Spleen (tissue), 11 donors: ENCODE data around the gene RMRP. TPM values are rescaled to one million over a fixed set of nuclear protein-coding genes. Genes with fewer than 3 reads are reported as not detected.

Experiments used
- DNase-seq: peaks from one replicate; pipeline ENCODE4 v3.0.0-alpha.2; 2020
- H3K27ac ChIP-seq, 8 donors: fragments of 200-600 bp; sonication (generic) in 7 of 8; 1 replicate in 4 of 8; 2 replicates in 4 of 8; pipeline versions ENCODE4 v1.5.0 to v1.8.0; 2016 to 2021; ENCODE audit warnings: inconsistent platforms in 4 of 8, mild to moderate bottlenecking in 4 of 8, moderate library complexity in 1 of 8
- H3K27me3 ChIP-seq, 7 donors: fragments of 200-600 bp; sonication (generic) in 6 of 7; replicated peaks in 1 of 7; 1 replicate in 4 of 7; 2 replicates in 3 of 7; pipeline versions ENCODE4 v1.5.0 to v1.8.0; 2016 to 2021; ENCODE audit warnings: inconsistent platforms in 3 of 7, mild to moderate bottlenecking in 1 of 7
- H3K36me3 ChIP-seq, 6 donors: fragments of 200-600 bp; sonication (generic) in 5 of 6; 1 replicate in 4 of 6; 2 replicates in 2 of 6; pipeline versions ENCODE4 v1.5.0 to v1.8.0; 2016 to 2021; ENCODE audit warnings: inconsistent platforms in 2 of 6
- H3K4me1 ChIP-seq, 6 donors: fragments of 200-600 bp; sonication (generic) in 5 of 6; 1 replicate in 3 of 6; 2 replicates in 3 of 6; pipeline versions ENCODE4 v1.5.0 to v1.8.0; 2016 to 2021; ENCODE audit warnings: inconsistent platforms in 3 of 6
- H3K4me3 ChIP-seq, 8 donors: fragments of 200-600 bp; sonication (generic) in 7 of 8; 1 replicate in 4 of 8; 2 replicates in 4 of 8; pipeline versions ENCODE4 v1.5.0 to v1.8.0; 2016 to 2021; ENCODE audit warnings: inconsistent platforms in 4 of 8, mild to moderate bottlenecking in 4 of 8, moderate library complexity in 2 of 8
- H3K9me3 ChIP-seq, 8 donors: fragments of 200-600 bp; sonication (generic) in 7 of 8; 1 replicate in 4 of 8; 2 replicates in 4 of 8; pipeline versions ENCODE4 v1.5.0 to v1.8.0; 2016 to 2021; ENCODE audit warnings: inconsistent platforms in 4 of 8
- POLR2A ChIP-seq, 3 donors: fragments of 450-650 bp; IDR thresholded peaks; one replicate each; pipeline ENCODE4 v1.5.1; 2017; ENCODE audit warnings: antibody characterized with exemption in 3 of 3, mild to moderate bottlenecking in 1 of 3
- POLR2AphosphoS5 ChIP-seq, 3 donors: sonication (generic); formaldehyde crosslinking; IDR thresholded peaks; one replicate each; pipeline ENCODE4 v1.5.1; 2017; ENCODE audit warnings: antibody characterized with exemption in 3 of 3
- WGBS, 5 donors: extraction: QIAGEN DNeasy Blood & Tissue Kit in 3 of 5; methylation state at CpG; one replicate each; pipeline versions ENCODE4 v1.1.5 to v1.1.7; 2013 to 2018; 5-methylcytosine and 5-hydroxymethylcytosine counted together
- intact Hi-C: fragments of 100-400 bp; cut with DNase I; formaldehyde crosslinking; loops from one replicate; pipeline ENCODE4 v1.15.0; 2023; ENCODE audit warnings: low total_unique reads
- polyA plus RNA-seq, 3 donors: library from polyadenylated mRNA; stranded (reverse); fragments of 200-250 nt; gene quantifications; one replicate each; pipeline ENCODE4 v1.2.1, GENCODE V29; 2013
- total RNA-seq, 7 donors: library from RNA; depleted of rRNA in 3 of 7; stranded (reverse); fragments of >200 nt in 3 of 7; fragmentation: NEBNext Ultra II Directional in 4 of 7; extraction: Animal tissue kit (Norgen Biotek cat#: 25700) in 4 of 7; gene quantifications; one replicate each; pipeline versions ENCODE4 v1.1.0 to v1.2.1, GENCODE V29; 2016 to 2021
- TF ChIP-seq, protein P1 (sequence below), 11 experiments: fragments of 200-600 bp in 7 of 11; fragments of 450-650 bp in 4 of 11; sonication (generic) in 4 of 11; IDR thresholded peaks in 8 of 11; conservative IDR thresholded peaks in 3 of 11; 1 replicate in 7 of 11; 2 replicates in 4 of 11; pipeline versions ENCODE4 v1.4.0 to v1.8.0; 2016 to 2021; ENCODE audit warnings: antibody characterized with exemption in 11 of 11, inconsistent platforms in 4 of 11, mild to moderate bottlenecking in 1 of 11
- donor health status: healthy with polysubstance abuse.
- donor health status: DM: no; HTN: no; CAD: no; lungs with moderate emphysema.
- donor health status: DM: no; HTN: no; CAD: no.
- donor health status: Bipolar disorder and iron deficiency.
- donor health status: healthy.
- donor health status: DM: no; HTN: no; CAD: no.
- donor health status: DM: yes; HTN: yes; CAD: no.

Gene RMRP
- total and polyA plus RNA-seq, 10 donors, result 42.1 to 28,996 (median 10,652) TPM; not detected in 1

DNA sequence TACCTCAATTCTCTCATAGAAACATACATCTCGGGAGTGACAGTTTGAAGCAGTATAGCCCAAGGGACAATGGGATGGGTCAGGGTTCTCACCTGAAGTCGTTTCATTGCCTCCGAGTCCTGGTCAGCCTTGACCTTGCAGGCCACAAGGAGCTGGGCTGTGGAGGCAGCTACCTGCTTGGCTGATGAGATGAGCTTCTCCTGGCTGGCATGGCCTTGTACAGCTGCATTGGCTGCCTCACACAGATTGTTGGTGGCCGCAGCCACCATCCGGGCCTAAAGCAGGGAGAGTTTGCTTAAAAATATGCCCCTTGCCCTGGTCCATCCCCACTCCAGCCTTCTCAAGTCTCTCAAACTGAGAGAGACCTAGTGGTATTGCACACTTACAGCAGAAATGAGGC lies 40.4 kb upstream of the RMRP start:
- Histone ChIP-seq H3K27me3 (no peaks in the 10 kb centered on the region), H3K4me3 (no peak overlapping the region), H3K27ac (peak overlapping the region in 5 of 8 donors; percentile 64 to 86 (median 72)), H3K4me1 (peaks cover 4 to 57% (median 17%) of the 10 kb centered on the region in 6 donors), H3K9me3 (no peaks in the 10 kb centered on the region), H3K36me3 (peaks cover 14 to 80% (median 75%) of the 10 kb centered on the region in 6 donors)
- intact Hi-C loops, result no loop called here
- DNase-seq, result peak; percentile 53
- 88 to 94% (median 92%) methylated on average over 4 to 5 of the region's 5 CpGs for WGBS, 5 donors
- TF ChIP-seq, protein P1, sequence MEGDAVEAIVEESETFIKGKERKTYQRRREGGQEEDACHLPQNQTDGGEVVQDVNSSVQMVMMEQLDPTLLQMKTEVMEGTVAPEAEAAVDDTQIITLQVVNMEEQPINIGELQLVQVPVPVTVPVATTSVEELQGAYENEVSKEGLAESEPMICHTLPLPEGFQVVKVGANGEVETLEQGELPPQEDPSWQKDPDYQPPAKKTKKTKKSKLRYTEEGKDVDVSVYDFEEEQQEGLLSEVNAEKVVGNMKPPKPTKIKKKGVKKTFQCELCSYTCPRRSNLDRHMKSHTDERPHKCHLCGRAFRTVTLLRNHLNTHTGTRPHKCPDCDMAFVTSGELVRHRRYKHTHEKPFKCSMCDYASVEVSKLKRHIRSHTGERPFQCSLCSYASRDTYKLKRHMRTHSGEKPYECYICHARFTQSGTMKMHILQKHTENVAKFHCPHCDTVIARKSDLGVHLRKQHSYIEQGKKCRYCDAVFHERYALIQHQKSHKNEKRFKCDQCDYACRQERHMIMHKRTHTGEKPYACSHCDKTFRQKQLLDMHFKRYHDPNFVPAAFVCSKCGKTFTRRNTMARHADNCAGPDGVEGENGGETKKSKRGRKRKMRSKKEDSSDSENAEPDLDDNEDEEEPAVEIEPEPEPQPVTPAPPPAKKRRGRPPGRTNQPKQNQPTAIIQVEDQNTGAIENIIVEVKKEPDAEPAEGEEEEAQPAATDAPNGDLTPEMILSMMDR (IDR thresholded peaks at IDR 0.05 in 8 of 11, conservative IDR thresholded peaks at IDR 0.05 in 3 of 11), result no peak
- peak in 1 of 3 donors; percentile 40 for TF ChIP-seq POLR2AphosphoS5 (IDR thresholded peaks at IDR 0.05)

DNA sequence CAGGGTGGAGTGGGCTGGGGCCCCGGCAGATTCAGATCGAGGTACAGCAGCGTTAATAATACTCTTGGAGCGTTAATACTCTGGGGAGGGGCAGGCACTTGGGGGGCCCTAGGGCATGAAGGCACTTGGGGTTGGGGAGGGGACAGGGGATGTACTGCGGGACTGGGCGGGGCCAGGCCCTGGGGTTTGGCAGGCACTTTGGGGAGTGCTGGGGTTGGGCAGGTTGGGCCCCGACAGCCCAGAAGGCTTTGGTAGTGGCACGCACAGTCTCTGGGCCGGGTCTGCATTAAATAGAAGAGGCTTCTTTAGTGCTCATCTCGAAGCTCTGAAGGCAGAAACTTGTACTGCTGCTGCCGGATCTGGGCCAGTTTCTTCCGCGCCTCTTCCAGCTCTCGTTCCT lies 39.7 kb upstream of the RMRP start:
- H3K36me3 ChIP-seq, result peaks cover 10 to 73% (median 68%) of the 10 kb centered on the region in 6 donors
- intact Hi-C loops, result no loop called here
- peak; percentile 74 for DNase-seq
- H3K27ac ChIP-seq, result peak overlapping the region in 5 of 8 donors; percentile 28 to 75 (median 64)
- H3K4me1 ChIP-seq, result peaks cover 4 to 57% (median 17%) of the 10 kb centered on the region in 6 donors
- H3K9me3 ChIP-seq, result no peaks in the 10 kb centered on the region
- 82 to 92% (median 88%) methylated on average over 13 to 14 of the region's 14 CpGs for WGBS, 5 donors
- H3K27me3 ChIP-seq, result no peaks in the 10 kb centered on the region
- no peak overlapping the region for H3K4me3 ChIP-seq
- TF ChIP-seq POLR2A (IDR thresholded peaks at IDR 0.05) (no peak), POLR2AphosphoS5 (IDR thresholded peaks at IDR 0.05) (no peak)
- TF ChIP-seq, protein P1 (IDR thresholded peaks at IDR 0.05 in 8 of 11, conservative IDR thresholded peaks at IDR 0.05 in 3 of 11), result no peak

DNA sequence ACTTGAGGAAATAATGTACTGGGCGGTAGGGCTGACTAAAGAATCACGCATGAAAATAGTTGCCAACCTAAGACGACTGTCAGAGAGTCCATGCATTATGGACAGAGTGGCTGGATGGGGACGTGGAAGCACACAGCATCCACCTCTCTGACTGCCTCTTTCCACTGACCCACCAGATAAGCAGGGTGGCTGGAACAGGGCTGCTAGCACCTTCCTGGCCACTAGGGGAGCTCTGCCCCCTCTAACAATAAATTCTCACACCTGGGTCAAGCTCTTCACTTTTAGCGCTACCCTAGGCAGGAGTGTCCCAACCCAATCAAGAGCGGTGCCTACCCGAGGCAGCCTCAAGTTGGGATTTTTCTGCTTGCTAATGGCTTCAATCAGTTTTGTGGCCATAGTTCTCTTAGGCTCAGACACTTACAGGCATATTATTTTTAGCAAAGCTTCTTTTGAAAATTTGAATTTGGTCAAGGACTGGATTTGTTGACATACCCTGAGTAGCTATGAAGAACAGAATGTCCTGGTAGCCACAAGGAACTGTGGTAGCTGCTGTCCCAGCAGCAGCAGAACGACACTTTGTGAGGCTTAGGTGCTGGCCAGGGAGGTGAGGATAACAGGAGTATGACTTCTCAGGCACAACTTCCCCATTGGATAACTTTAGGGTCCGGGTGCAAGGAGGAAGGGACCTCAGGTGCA lies 38.8 kb upstream of the RMRP start:
- H3K9me3 ChIP-seq, result no peaks in the 10 kb centered on the region
- no peak overlapping the region for H3K4me3 ChIP-seq
- no peaks in the 10 kb centered on the region for H3K27me3 ChIP-seq
- H3K36me3 ChIP-seq, result peaks cover 5 to 65% (median 60%) of the 10 kb centered on the region in 6 donors
- 44 to 51% (median 45%) methylated on average over 9 of the region's 9 CpGs for WGBS, 5 donors
- H3K4me1 ChIP-seq, result peaks cover 4 to 60% (median 19%) of the 10 kb centered on the region in 6 donors
- peak overlapping the region in 6 of 8 donors; percentile 2 to 75 (median 54) for H3K27ac ChIP-seq
- TF ChIP-seq POLR2A (IDR thresholded peaks at IDR 0.05) (no peak), POLR2AphosphoS5 (IDR thresholded peaks at IDR 0.05) (peak in 2 of 3 donors; percentile 50 to 78)
- TF ChIP-seq, protein P1 (IDR thresholded peaks at IDR 0.05 in 8 of 11, conservative IDR thresholded peaks at IDR 0.05 in 3 of 11), result peak; percentile 63 to 95 (median 90)
- peak; percentile 84 for DNase-seq
- intact Hi-C loops, result no loop called here

DNA sequence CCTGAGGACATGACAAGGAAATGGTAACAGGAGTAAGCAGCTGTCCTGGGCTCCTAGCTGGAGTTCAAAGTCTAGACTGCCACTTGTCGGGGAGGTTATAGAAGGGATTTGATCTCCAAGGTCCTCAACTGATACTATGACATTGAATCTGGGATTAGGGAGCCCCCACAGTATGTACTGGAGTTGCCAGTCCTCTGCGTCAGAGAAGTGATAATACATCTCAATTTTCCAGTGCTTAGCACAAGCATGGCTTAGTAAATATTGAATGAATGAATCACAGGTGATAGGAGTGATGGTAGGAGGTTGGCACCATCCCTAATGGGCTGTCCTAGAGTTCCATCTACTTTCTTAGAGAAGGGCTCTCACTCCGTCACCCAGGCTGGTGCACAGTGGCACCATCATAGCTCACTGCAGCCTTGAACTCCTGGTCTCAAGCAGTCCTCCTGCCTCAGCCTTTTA lies 38.2 kb upstream of the RMRP start:
- no peak for TF ChIP-seq POLR2AphosphoS5 (IDR thresholded peaks at IDR 0.05)
- TF ChIP-seq, protein P1 (IDR thresholded peaks at IDR 0.05 in 8 of 11, conservative IDR thresholded peaks at IDR 0.05 in 3 of 11), result no peak
- TF ChIP-seq POLR2A (IDR thresholded peaks at IDR 0.05), result no peak
- 94 to 96% (median 95%) methylated on average over 2 to 3 of the region's 3 CpGs for WGBS, 5 donors
- H3K36me3 ChIP-seq, result peaks cover 3 to 58% (median 53%) of the 10 kb centered on the region in 6 donors

More for the DNA sequence above, 38.2 kb upstream of the RMRP start:
- Histone ChIP-seq H3K9me3 (no peaks in the 10 kb centered on the region), H3K4me3 (no peak overlapping the region), H3K27ac (peak overlapping the region in 4 of 8 donors; percentile 44 to 75 (median 66)), H3K27me3 (no peaks in the 10 kb centered on the region), H3K4me1 (peaks cover 4 to 67% (median 26%) of the 10 kb centered on the region in 6 donors)
- peak; percentile 15 for DNase-seq
- intact Hi-C loops, result no loop called here
